ENCODE measurements around the gene POLA1. TPM values are rescaled to one million over a fixed set of nuclear protein-coding genes. Genes with fewer than 3 reads are reported as not detected.
"Not testable (repeated sequence)": the region's sequence is repeated elsewhere in the genome, so short reads cannot be mapped to it uniquely, and the experiment has no call there.

Gene POLA1
- total RNA-seq, 2 donors from 2014 or later: 6.7 to 7.2 TPM

DNA sequence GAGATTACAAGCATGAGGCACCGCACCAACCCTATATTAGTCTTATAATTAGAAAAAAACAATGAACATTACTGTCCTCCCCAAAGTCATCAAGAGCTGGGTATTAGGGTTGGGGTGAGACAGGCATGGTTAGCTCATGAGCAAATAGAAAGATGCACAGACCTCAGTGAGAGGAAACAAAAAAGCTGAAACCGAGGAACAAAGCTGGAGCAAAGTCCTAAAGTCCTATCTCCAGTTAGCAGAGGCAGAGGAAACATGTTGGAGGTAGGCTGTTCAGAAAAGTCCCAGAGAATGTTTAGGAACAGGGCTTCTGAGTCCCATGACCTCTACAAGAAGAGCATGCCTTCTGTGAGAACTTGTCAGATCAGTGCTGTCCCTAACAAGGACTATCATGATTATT is 41.9 kb upstream of the POLA1 start:
- Histone ChIP-seq H3K36me3 (no peaks in the 10 kb centered on the region), H3K4me3 (no peak overlapping the region), H3K27ac (no peak overlapping the region), H3K4me1 (no peaks in the 10 kb centered on the region), H3K9me3 (no peaks in the 10 kb centered on the region), H3K27me3 (no peaks in the 10 kb centered on the region)
- TF ChIP-seq, protein P1, sequence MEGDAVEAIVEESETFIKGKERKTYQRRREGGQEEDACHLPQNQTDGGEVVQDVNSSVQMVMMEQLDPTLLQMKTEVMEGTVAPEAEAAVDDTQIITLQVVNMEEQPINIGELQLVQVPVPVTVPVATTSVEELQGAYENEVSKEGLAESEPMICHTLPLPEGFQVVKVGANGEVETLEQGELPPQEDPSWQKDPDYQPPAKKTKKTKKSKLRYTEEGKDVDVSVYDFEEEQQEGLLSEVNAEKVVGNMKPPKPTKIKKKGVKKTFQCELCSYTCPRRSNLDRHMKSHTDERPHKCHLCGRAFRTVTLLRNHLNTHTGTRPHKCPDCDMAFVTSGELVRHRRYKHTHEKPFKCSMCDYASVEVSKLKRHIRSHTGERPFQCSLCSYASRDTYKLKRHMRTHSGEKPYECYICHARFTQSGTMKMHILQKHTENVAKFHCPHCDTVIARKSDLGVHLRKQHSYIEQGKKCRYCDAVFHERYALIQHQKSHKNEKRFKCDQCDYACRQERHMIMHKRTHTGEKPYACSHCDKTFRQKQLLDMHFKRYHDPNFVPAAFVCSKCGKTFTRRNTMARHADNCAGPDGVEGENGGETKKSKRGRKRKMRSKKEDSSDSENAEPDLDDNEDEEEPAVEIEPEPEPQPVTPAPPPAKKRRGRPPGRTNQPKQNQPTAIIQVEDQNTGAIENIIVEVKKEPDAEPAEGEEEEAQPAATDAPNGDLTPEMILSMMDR (IDR thresholded peaks at IDR 0.05): no peak
- DNase-seq (ENCODE audit: low spot score): no peak

DNA sequence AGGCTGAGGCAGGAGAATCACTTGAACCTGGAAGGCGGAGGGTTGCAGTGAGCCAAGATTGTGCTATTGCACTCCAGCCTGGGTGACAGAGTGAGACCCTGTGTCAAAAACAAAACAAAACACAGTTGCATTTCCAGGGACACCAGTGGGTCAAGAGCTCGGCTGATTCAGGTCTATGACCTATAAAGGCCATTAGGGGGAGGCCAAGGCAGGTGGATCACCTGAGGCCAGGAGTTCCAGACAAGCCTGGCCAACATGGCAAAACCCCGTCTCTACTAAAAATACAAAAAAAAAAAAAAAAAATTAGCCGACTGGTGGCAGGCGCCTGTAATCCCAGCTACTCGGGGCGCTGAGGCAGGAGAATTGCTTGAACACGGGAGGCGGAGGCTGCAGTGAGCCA is 38.0 kb upstream of the POLA1 start:
- H3K27ac ChIP-seq; H3K4me3 ChIP-seq; H3K27me3 ChIP-seq; H3K9me3 ChIP-seq; DNase-seq (ENCODE audit: low spot score); H3K4me1 ChIP-seq; H3K36me3 ChIP-seq: not testable (repeated sequence)

DNA sequence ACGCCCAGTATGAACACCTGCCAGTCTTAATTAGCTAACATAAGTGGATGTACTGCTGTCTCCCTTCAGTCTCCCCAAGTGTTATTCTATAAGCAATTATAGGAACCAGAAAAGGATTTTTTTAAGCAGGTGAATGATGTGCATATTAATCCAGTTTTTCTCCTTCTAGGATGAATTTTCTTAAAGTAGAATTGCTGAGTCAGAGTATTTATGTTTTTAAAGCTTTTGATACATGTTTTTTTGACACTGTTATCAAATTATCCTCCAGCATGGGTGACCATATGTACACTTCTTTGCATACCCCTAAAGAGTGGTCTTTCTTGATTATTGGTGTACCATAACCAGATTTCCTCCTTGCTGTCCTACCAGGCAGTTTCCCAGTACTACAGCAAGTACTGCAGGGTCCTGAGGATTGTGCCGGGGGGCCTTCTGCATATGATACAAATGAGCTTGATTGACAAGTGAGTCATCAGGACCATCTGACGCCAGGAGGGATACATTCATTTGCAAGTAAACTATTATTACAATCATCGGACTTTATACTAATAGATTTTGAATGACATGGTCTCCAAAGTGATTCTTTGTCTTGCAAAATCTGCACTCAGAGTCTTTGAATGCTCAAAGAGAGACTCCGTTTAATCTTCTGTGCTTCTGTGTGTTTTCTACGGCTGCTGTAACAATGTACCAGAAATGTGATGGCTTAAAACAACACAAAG is 35.9 kb upstream of the POLA1 start:
- TF ChIP-seq, protein P1 (IDR thresholded peaks at IDR 0.05): no peak
- DNase-seq (ENCODE audit: low spot score): no peak
- no peak overlapping the region for H3K27ac ChIP-seq
- no peaks in the 10 kb centered on the region for H3K4me1 ChIP-seq
- no peak overlapping the region for H3K4me3 ChIP-seq
- H3K9me3 ChIP-seq: no peaks in the 10 kb centered on the region
- H3K27me3 ChIP-seq: no peaks in the 10 kb centered on the region
- no peaks in the 10 kb centered on the region for H3K36me3 ChIP-seq

DNA sequence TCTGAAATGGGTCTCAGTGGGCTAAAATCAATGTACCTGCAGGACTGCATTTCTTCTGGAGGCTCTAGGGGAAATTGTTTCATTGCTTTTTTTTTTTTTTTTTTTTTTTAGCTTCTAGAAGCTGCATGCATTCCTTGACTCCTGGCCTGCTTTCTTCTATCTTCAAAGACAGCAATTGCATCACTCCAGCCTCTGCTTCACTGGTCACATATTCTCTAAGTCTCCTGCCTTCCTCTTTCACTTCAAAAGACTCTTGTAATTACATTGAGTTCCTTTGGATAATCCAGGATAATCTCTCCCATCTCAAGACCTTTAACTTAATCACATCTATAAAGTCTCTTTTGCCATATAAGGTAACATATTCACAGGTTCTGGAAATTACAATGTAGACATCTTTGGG is 35.3 kb upstream of the POLA1 start:
- no peak for DNase-seq (ENCODE audit: low spot score)
- Histone ChIP-seq H3K4me1 (no peaks in the 10 kb centered on the region), H3K36me3 (no peaks in the 10 kb centered on the region), H3K9me3 (no peaks in the 10 kb centered on the region), H3K27ac (no peak overlapping the region), H3K27me3 (no peaks in the 10 kb centered on the region), H3K4me3 (no peak overlapping the region)
- TF ChIP-seq, protein P1 (IDR thresholded peaks at IDR 0.05): no peak

DNA sequence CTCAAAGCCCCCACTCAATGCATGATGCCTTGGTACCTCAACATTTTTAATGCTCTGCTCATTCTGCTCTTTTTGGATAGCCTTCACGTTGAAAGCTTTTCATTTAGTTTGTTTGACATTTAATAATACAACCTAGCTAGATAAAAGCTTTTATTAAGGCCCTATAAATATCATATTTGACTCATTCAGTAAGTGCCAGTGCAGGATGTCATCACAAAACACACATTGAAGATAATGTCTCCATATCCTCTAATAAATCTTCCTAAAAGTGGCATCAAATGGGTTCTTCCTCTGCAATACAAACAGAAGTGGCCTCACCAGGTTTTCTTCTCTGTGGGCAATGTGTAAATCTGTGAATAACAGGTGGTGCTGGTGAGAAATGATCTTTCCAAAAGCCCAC is 34.6 kb upstream of the POLA1 start:
- TF ChIP-seq, protein P1 (IDR thresholded peaks at IDR 0.05): no peak
- Histone ChIP-seq H3K9me3 (no peaks in the 10 kb centered on the region), H3K27ac (no peak overlapping the region), H3K4me1 (no peaks in the 10 kb centered on the region), H3K4me3 (no peak overlapping the region), H3K36me3 (no peaks in the 10 kb centered on the region), H3K27me3 (no peaks in the 10 kb centered on the region)
- DNase-seq (ENCODE audit: low spot score): no peak

DNA sequence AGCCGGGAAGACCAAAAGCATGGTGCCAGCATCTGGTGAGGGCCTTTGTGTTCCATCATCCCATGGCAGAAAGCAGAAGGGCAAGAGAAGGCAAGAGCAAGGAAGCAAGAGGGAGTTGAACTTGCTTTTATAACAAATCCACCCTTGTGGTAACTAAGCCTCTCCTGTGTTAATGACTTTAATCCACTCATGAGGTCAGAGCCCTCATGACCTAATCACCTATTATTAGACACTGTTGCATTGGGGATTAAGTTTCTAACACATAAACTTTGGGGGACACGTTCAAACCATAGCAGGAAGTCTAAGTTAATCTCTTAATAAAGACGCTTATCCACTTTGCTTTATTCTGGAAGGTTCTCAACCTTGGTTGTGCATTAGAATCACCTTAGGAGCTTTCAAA is 34.1 kb upstream of the POLA1 start:
- TF ChIP-seq, protein P1 (IDR thresholded peaks at IDR 0.05): no peak
- Histone ChIP-seq H3K4me3 (no peak overlapping the region), H3K27me3 (no peaks in the 10 kb centered on the region), H3K27ac (no peak overlapping the region), H3K4me1 (no peaks in the 10 kb centered on the region), H3K9me3 (no peaks in the 10 kb centered on the region), H3K36me3 (no peaks in the 10 kb centered on the region)
- no peak for DNase-seq (ENCODE audit: low spot score)
